Duodenal mucosa (tissue), 2 donors: ENCODE data around the gene BARD1.

Source experiments
- H3K27ac ChIP-seq: one replicate; pipeline ENCODE4 v1.7.0; 2013; ENCODE audit warnings: low read depth, low read length
- H3K27me3 ChIP-seq, 2 donors: one replicate each; pipeline ENCODE4 v1.7.0; 2013; ENCODE audit warnings: low read length in 2 of 2, control low read depth in 1 of 2; ENCODE audit not compliant: insufficient read depth in 2 of 2, control insufficient read depth in 1 of 2
- H3K36me3 ChIP-seq, 2 donors: one replicate each; pipeline ENCODE4 v1.7.0; 2013; ENCODE audit warnings: low read length in 2 of 2, control low read depth in 1 of 2; ENCODE audit not compliant: insufficient read depth in 2 of 2, control insufficient read depth in 1 of 2
- H3K4me1 ChIP-seq, 2 donors: one replicate each; pipeline ENCODE4 v1.7.0; 2013; ENCODE audit warnings: low read length in 2 of 2, control low read depth in 1 of 2; ENCODE audit not compliant: insufficient read depth in 2 of 2, control insufficient read depth in 1 of 2
- H3K4me3 ChIP-seq, 2 donors: one replicate each; pipeline ENCODE4 v1.7.0; 2013; ENCODE audit warnings: low read length in 2 of 2, low read depth in 1 of 2
- H3K9ac ChIP-seq, 2 donors: one replicate each; pipeline ENCODE4 v1.7.0; 2013; ENCODE audit warnings: low read length in 2 of 2, low read depth in 1 of 2
- H3K9me3 ChIP-seq, 2 donors: one replicate each; pipeline ENCODE4 v1.7.0; 2013; ENCODE audit warnings: low read length in 2 of 2, control low read depth in 1 of 2; ENCODE audit not compliant: control insufficient read depth in 1 of 2

Gene BARD1

DNA sequence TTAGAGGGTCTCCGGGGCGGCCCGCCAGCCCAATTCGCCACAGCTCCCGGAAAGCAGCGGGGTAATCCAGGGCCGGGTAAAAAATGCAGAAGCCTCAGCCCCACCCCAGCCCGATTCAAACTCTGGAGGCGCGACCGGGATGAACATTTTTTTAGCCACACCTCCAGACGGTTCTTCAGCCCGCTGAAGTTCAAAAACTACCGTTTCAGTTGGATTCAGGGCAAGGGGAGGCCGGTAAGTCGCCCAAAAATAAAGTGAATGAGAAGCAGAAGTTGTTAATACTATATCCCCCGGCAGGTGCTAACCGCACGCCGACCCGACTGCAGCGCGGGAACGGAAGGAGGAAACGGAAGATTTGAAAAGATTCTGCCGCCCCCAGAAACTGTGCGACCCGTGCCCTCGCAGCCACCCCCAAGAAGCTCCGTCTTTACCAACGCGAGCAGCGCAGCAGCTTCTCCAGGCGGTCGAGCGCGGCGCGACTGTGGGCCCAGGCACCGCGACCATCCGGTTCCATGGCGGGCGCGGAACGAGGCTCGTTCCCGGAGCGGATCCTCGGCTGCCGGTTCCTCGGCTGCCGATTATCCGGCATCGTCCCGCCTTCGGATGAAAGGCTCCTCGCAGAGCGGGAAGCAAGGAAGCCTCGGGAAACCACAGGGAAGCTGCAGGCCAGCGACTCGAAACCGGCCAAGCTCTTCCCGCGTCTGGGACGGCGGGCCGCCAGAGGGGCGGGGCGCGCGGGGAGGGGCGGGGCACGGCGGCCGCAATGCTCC lies at the start of gene BARD1:
BARD1 (minus strand) TSS at position 703 of the 770 bp plus-strand sequence; CDS start at position 589, 114 bp downstream.
- H3K4me1 ChIP-seq, result peaks cover 7 to 13% of the 10 kb centered on the region in 2 donors
- H3K9ac ChIP-seq, result peak within 1 kb of the TSS; percentile 77 to 80
- H3K27me3 ChIP-seq, result no peaks in the 10 kb centered on the region
- H3K9me3 ChIP-seq, result no peaks in the 10 kb centered on the region
- H3K36me3 ChIP-seq, result no peaks in the 10 kb centered on the region
- peak within 1 kb of the TSS; percentile 86 to 92 for H3K4me3 ChIP-seq
- H3K27ac ChIP-seq, result peak within 1 kb of the TSS; percentile 87

DNA sequence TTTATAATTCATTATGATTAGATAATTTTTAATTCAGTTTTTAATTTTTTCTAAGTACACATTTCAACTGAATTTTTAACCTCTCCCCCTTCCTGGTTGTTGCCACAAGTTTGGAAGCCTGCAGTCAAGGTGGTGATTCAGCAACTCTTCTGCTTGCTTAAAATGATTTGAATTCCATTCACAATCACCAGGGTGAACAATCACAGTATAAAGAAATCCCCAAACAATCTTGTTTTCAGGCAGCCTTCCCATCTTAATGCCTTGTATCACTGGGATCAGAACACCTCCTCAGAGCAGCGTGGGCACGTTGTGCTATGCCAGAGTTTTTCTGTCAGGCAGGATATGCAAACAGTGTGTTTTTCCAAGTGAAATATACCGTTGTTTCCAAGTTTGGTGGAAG lies 46.7 kb upstream of the BARD1 start:
- Histone ChIP-seq H3K4me1 (no peaks in the 10 kb centered on the region), H3K4me3 (no peak overlapping the region), H3K27ac (no peak overlapping the region), H3K36me3 (no peaks in the 10 kb centered on the region), H3K9me3 (no peaks in the 10 kb centered on the region), H3K9ac (no peak overlapping the region), H3K27me3 (no peaks in the 10 kb centered on the region)

DNA sequence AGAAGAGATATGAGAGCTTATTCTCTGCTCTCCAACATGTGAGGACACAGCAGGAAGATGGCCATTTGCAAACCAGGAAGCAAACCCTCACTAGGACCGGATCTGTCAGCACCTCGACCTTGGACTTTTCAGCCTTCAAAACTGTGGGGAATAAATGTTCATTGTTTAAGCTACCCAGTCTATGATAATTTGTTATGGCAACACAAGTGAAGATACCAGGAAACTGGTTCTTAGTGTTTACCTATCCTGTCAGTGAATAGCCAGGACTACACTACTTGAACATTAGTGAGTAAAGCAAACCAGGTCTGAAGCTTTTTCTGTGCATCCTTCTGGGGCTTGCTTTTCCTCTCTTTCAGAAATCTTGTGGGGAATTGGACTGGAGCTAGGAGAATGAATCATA lies 44.4 kb upstream of the BARD1 start:
- H3K9me3 ChIP-seq, result no peaks in the 10 kb centered on the region
- no peak overlapping the region for H3K4me3 ChIP-seq
- H3K27me3 ChIP-seq, result no peaks in the 10 kb centered on the region
- no peak overlapping the region for H3K9ac ChIP-seq
- no peak overlapping the region for H3K27ac ChIP-seq
- no peaks in the 10 kb centered on the region for H3K36me3 ChIP-seq
- no peaks in the 10 kb centered on the region for H3K4me1 ChIP-seq

DNA sequence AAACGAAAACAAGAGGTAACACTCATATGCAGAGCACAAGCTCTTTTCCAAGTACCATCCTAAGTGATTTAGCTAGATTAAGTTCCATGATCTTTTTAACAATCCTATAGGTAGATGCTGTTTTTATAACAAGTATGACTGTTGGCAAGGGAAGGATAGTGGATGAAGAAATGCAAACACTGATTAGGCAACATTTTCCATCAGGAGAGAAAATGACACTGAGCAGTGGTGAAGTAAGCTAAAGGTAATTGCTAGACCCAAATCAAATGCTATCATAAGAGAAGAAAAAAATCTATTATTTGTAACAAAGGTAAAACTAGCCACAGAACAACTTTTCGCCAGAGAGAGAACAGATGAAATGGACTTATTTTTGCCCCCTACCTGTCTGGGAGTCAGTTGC lies 34.3 kb upstream of the BARD1 start:
- Histone ChIP-seq H3K27me3 (no peaks in the 10 kb centered on the region), H3K9me3 (no peaks in the 10 kb centered on the region), H3K9ac (no peak overlapping the region), H3K4me3 (no peak overlapping the region), H3K36me3 (no peaks in the 10 kb centered on the region), H3K4me1 (no peaks in the 10 kb centered on the region), H3K27ac (no peak overlapping the region)

DNA sequence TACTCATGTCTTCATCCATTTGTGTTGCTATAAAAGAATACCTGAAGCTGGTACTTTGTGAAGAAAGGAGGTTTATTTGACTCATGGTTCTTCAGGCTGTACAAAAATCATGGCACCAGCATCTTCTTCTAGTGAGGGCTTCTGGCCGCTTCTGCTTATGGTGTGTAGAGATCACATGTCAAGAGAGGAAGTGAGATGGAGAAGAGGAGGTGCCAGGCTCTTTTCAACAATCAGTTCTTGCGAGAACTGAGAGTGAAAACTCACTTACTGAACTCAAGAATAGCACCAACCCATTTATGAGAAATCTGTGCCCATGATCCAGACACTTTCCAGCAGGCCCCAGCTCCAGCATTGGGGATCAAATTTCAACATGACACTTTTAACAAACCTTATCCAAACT lies 30.0 kb upstream of the BARD1 start:
- Histone ChIP-seq H3K27ac (no peak overlapping the region), H3K4me1 (no peaks in the 10 kb centered on the region), H3K4me3 (no peak overlapping the region)

DNA sequence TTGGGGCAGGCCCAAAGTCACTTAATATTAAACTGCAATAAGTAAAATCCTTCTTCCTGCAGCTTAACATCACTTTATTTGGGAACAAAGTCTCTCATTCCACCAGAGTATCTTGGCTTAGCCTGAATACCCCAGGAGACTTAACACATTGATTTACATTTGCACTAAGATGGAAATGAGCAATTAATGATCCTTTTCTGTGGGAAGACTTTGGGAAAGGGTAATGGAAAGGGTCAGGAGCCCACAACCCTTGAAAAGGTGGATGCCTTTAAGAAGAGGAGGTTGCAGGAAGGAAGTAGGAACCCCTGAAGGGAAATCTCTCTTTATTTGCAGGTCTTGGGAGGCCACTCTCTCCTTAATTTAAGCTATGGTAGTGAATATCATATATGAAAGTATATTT lies 28.0 kb upstream of the BARD1 start:
- Histone ChIP-seq H3K27ac (no peak overlapping the region), H3K9ac (no peak overlapping the region), H3K4me1 (no peaks in the 10 kb centered on the region), H3K9me3 (no peaks in the 10 kb centered on the region), H3K4me3 (no peak overlapping the region), H3K36me3 (no peaks in the 10 kb centered on the region), H3K27me3 (no peaks in the 10 kb centered on the region)

More for the DNA sequence above, 30.0 kb upstream of the BARD1 start:
- Histone ChIP-seq H3K36me3 (no peaks in the 10 kb centered on the region), H3K9me3 (no peaks in the 10 kb centered on the region), H3K27me3 (no peaks in the 10 kb centered on the region), H3K9ac (no peak overlapping the region)

DNA sequence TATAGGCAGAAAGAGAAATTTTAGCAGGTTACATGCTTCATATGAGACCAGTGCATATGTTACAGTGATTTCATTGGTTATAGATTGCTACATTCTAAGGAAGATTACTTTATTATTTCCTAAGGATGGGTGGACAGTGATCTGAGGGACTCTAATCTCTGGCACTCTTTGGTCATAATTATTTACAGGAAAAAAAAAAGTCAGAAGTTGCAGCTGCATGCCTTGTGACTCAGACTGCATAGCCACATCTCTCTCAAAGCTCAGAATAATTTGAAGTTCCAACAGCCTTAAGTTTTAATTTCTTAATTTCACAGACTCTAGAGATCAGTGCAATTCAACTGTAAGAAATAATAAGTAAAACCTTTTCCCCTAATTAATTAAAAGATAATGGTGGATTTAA lies 27.1 kb upstream of the BARD1 start:
- Histone ChIP-seq H3K36me3 (no peaks in the 10 kb centered on the region), H3K27ac (no peak overlapping the region), H3K4me1 (no peaks in the 10 kb centered on the region), H3K9ac (no peak overlapping the region), H3K4me3 (no peak overlapping the region), H3K9me3 (no peaks in the 10 kb centered on the region), H3K27me3 (no peaks in the 10 kb centered on the region)

DNA sequence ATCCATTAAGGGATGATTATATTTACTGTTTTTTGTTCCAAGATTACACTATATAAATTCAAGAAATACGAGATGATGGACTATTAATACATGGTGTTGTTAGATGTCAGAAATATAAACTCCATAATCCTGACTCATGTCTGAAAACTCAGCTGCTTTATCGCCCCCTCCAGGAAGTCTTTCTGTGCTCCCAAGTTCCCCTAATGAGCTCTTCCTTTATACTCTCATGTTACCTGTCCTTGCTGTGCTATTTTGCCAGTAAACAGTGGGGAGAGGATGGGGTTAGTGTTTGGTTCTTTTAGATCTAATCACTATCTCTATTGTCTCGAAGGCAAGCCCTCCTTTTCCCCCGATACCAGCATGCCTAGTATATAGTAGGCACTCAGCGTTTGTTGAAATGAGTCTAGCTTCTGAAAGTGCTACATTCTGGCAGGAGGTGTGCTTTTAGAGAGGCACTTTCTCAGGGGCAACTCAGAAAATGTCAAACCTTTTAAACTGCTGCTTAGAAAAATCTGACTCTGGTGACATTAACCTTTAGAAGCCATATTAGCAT lies 21.4 kb upstream of the BARD1 start:
- Histone ChIP-seq H3K27me3 (no peaks in the 10 kb centered on the region), H3K9ac (no peak overlapping the region), H3K4me3 (no peak overlapping the region), H3K27ac (no peak overlapping the region), H3K4me1 (no peaks in the 10 kb centered on the region), H3K9me3 (no peaks in the 10 kb centered on the region), H3K36me3 (no peaks in the 10 kb centered on the region)

DNA sequence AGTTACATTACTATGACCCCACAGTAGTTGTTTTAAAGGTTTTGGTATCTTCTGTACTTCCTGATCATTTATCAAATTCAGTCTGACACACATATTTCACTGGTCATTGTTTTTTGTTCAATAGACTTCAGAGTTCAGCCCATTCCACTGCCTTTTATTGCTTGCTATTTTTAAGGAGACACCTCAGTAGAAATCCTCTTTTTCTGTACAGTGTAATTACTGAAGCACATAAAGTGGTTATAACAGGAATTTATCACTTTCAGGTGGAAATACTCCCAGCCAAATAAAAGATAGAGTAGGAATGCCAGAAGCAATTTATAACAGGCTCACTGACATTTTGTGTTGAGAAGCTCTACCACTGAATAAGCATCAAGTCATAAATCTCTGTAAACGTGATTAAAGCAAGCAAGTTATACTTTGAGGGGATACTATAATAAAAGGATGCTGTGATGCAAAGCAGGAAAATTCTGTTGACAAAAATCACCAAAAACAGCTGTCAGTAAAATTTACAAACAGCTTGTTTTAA lies 6.6 kb upstream of the BARD1 start:
- Histone ChIP-seq H3K4me1 (no peaks in the 10 kb centered on the region), H3K4me3 (no peak overlapping the region), H3K36me3 (no peaks in the 10 kb centered on the region), H3K27ac (no peak overlapping the region), H3K9ac (no peak overlapping the region), H3K27me3 (no peaks in the 10 kb centered on the region), H3K9me3 (no peaks in the 10 kb centered on the region)

DNA sequence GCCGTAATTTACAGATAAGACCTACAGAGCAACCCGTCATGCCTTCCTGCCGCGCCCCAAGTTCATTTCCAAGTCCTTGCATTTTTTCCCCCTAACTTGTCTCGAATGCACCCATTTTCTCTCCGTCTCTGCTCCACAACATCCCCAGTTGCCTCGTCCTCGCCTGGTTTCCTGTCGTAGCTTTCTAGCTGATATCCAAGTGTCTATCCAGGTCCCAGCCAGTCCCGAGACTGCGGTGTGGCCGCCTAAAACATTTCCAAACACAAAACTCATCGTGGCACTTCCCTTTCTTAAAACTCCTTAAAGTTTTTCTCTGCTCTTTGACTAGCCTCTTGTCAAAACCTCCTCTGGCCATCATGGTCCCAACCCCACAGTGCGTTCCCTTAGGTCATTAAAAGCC lies 1.2 kb upstream of the BARD1 start:
- Histone ChIP-seq H3K27ac (no peak overlapping the region), H3K27me3 (no peaks in the 10 kb centered on the region), H3K4me1 (peaks cover 7 to 13% of the 10 kb centered on the region in 2 donors), H3K9ac (peak overlapping the region; percentile 77 to 80), H3K9me3 (no peaks in the 10 kb centered on the region), H3K4me3 (peak overlapping the region; percentile 69 to 86), H3K36me3 (no peaks in the 10 kb centered on the region)
